SK-N-SH (cell line): ENCODE data around the gene VPS35L. TPM values are rescaled to one million over a fixed set of nuclear protein-coding genes. Genes with fewer than 3 reads are reported as not detected.

Experiments used
- CTCF ChIA-PET: fragments of 300-600, 350-600 bp; formaldehyde crosslinking; extraction: SDS; loops from one replicate; lab custom pipeline; 2021; lab: Yijun Ruan, JAX
- POLR2A ChIA-PET: fragments of 350-600 bp; sonication (Branson Sonifier 250); formaldehyde crosslinking; extraction: SDS; loops from one replicate; lab custom pipeline; 2020; ENCODE audit warnings: antibody characterized with exemption, inconsistent platforms; lab: Yijun Ruan, JAX
- DNase-seq: peaks from one replicate; pipeline ENCODE4 v3.0.0; 2012
- H2AFZ ChIP-seq: fragments of 200-600 bp; sonication (generic); 2 replicates; pipeline ENCODE4 v1.8.1; 2016; ENCODE audit warnings: antibody characterized with exemption, mild to moderate bottlenecking, low read depth
- H3F3A ChIP-seq: fragments of 200-600 bp; sonication (generic); replicated peaks from 2 replicates; pipeline ENCODE3; 2016; ENCODE audit warnings: antibody characterized with exemption, mild to moderate bottlenecking; ENCODE audit not compliant: insufficient read depth
- H3K27ac ChIP-seq, 2 experiments: fragments of 200-500 bp in 1 of 2; fragments of 200-600 bp in 1 of 2; sonication (Bioruptor generic) in 1 of 2; sonication (generic), shearing (Covaris generic) in 1 of 2; 2 replicates each; pipeline versions ENCODE4 v1.5.1 to v1.6.1; 2014 to 2016; ENCODE audit warnings: low read depth in 2 of 2, inconsistent platforms in 1 of 2, low read length in 1 of 2, mild to moderate bottlenecking in 1 of 2, mixed read lengths in 1 of 2
- H3K27me3 ChIP-seq: fragments of 200-600 bp; sonication (generic), shearing (Covaris generic); 2 replicates; pipeline ENCODE4 v1.6.1; 2016; ENCODE audit warnings: mixed run types; ENCODE audit not compliant: insufficient read depth
- H3K36me3 ChIP-seq, 2 experiments: fragments of 200-500 bp in 1 of 2; fragments of 200-600 bp in 1 of 2; sonication (Bioruptor generic) in 1 of 2; sonication (generic) in 1 of 2; replicated peaks in 1 of 2; 2 replicates each; pipeline versions ENCODE3 to v1.5.1; 2014 to 2016; ENCODE audit warnings: low read length in 1 of 2, mild to moderate bottlenecking in 1 of 2; ENCODE audit not compliant: insufficient read depth in 2 of 2, control insufficient read depth in 1 of 2
- H3K4me1 ChIP-seq, 2 experiments: fragments of 200-500 bp in 1 of 2; fragments of 200-600 bp in 1 of 2; sonication (Bioruptor generic) in 1 of 2; sonication (generic), shearing (Covaris generic) in 1 of 2; 2 replicates each; pipeline versions ENCODE4 v1.5.1 to v1.6.1; 2014 to 2016; ENCODE audit warnings: low read depth in 1 of 2, low read length in 1 of 2, mixed run types in 1 of 2; ENCODE audit not compliant: insufficient read depth in 2 of 2, control insufficient read depth in 1 of 2
- H3K4me2 ChIP-seq: fragments of 200-600 bp; sonication (generic), shearing (Covaris generic); 2 replicates; pipeline ENCODE4 v1.6.1; 2017; ENCODE audit warnings: mixed run types
- H3K4me3 ChIP-seq, 2 experiments: fragments of 200-500 bp in 1 of 2; fragments of 200-600 bp in 1 of 2; sonication (Bioruptor generic) in 1 of 2; sonication (generic), shearing (Covaris generic) in 1 of 2; 2 replicates each; pipeline versions ENCODE4 v1.5.1 to v1.8.1; 2014 to 2016; ENCODE audit warnings: low read depth in 2 of 2, inconsistent platforms in 1 of 2, low read length in 1 of 2, mild to moderate bottlenecking in 1 of 2, mixed read lengths in 1 of 2, moderate library complexity in 1 of 2
- H3K79me2 ChIP-seq: fragments of 200-600 bp; sonication (generic); 2 replicates; pipeline ENCODE4 v1.8.1; 2017; ENCODE audit warnings: mild to moderate bottlenecking; ENCODE audit not compliant: insufficient read depth
- H3K9ac ChIP-seq: fragments of 200-600 bp; sonication (generic); 2 replicates; pipeline ENCODE4 v1.6.1; 2017; ENCODE audit warnings: mixed run types
- H3K9me2 ChIP-seq: fragments of 200-600 bp; sonication (generic); 2 replicates; pipeline ENCODE4 v1.6.1; 2017; ENCODE audit warnings: mixed run types
- H3K9me3 ChIP-seq: fragments of 200-600 bp; sonication (generic); 2 replicates; pipeline ENCODE4 v1.6.1; 2017; ENCODE audit warnings: mixed run types, mild to moderate bottlenecking, moderate library complexity
- H4K20me1 ChIP-seq: fragments of 200-600 bp; sonication (generic); 2 replicates; pipeline ENCODE4 v1.6.1; 2017; ENCODE audit warnings: mild to moderate bottlenecking, mixed run types; ENCODE audit not compliant: insufficient read depth
- CHD2 ChIP-seq: fragments of 150-350 bp; IDR thresholded peaks from 2 replicates; pipeline ENCODE4 v1.6.1; 2018; ENCODE audit warnings: low read length; ENCODE audit not compliant: partially characterized antibody
- ELF1 ChIP-seq: IDR thresholded peaks from 2 replicates; pipeline ENCODE4 v1.4.0; 2012
- EP300 ChIP-seq, 2 experiments: IDR thresholded peaks; 2 replicates each; pipeline versions ENCODE4 v1.4.0 to v1.6.1; 2012; ENCODE audit warnings: borderline replicate concordance in 1 of 2, low read depth in 1 of 2, low read length in 1 of 2
- FOSL2 ChIP-seq: IDR thresholded peaks from 2 replicates; pipeline ENCODE4 v1.4.0; 2012; ENCODE audit warnings: low read depth, mild to moderate bottlenecking, moderate library complexity, borderline replicate concordance
- FOXJ3 ChIP-seq: sonication (generic); formaldehyde crosslinking; IDR thresholded peaks from 2 replicates; pipeline ENCODE4 v1.5.1; 2020; ENCODE audit warnings: mild to moderate bottlenecking, missing genetic modification reagents
- FOXM1 ChIP-seq: IDR thresholded peaks from 2 replicates; pipeline ENCODE4 v1.4.0; 2012; ENCODE audit warnings: low read depth, mild to moderate bottlenecking
- GABPA ChIP-seq: IDR thresholded peaks from 2 replicates; pipeline ENCODE4 v1.4.0; 2012; ENCODE audit warnings: low read depth, mild to moderate bottlenecking
- MAX ChIP-seq: IDR thresholded peaks from 2 replicates; pipeline ENCODE4 v1.4.0; 2012; ENCODE audit warnings: low read depth
- MXI1 ChIP-seq: IDR thresholded peaks from 2 replicates; pipeline ENCODE4 v1.6.1; 2012; ENCODE audit warnings: mild to moderate bottlenecking, low read depth, low read length, improper control_type of control experiment
- NFIC ChIP-seq: IDR thresholded peaks from 2 replicates; pipeline ENCODE4 v1.4.0; 2012; ENCODE audit warnings: borderline replicate concordance
- NRF1 ChIP-seq: IDR thresholded peaks from 2 replicates; pipeline ENCODE4 v1.6.1; 2012; ENCODE audit warnings: low read depth, mild to moderate bottlenecking, low read length
- POLR2AphosphoS5 ChIP-seq: IDR thresholded peaks from 2 replicates; pipeline ENCODE4 v1.6.1; 2012; ENCODE audit warnings: low read depth, low read length
- REST ChIP-seq: IDR thresholded peaks from 2 replicates; pipeline ENCODE4 v1.6.1; 2012; ENCODE audit warnings: mild to moderate bottlenecking, low read depth, low read length, moderate library complexity
- RFX5 ChIP-seq: IDR thresholded peaks from 2 replicates; pipeline ENCODE4 v1.6.1; 2012; ENCODE audit warnings: mild to moderate bottlenecking, improper control_type of control experiment, low read length
- RXRA ChIP-seq: IDR thresholded peaks from 2 replicates; pipeline ENCODE4 v1.4.0; 2012; ENCODE audit warnings: low read depth, mild to moderate bottlenecking, borderline replicate concordance
- SIN3A ChIP-seq: IDR thresholded peaks from 2 replicates; pipeline ENCODE4 v1.6.1; 2012; ENCODE audit warnings: low read depth, mild to moderate bottlenecking, low read length, moderate library complexity, borderline replicate concordance
- TAF1 ChIP-seq: IDR thresholded peaks from 2 replicates; pipeline ENCODE4 v1.6.1; 2012; ENCODE audit warnings: low read depth, mild to moderate bottlenecking, low read length, moderate library complexity, borderline replicate concordance
- TCF12 ChIP-seq: IDR thresholded peaks from 2 replicates; pipeline ENCODE4 v1.4.0; 2012
- TEAD4 ChIP-seq: IDR thresholded peaks from 2 replicates; pipeline ENCODE4 v1.4.0; 2012; ENCODE audit warnings: mild to moderate bottlenecking, borderline replicate concordance; ENCODE audit not compliant: insufficient read depth
- YY1 ChIP-seq: IDR thresholded peaks from 2 replicates; pipeline ENCODE4 v1.4.0; 2012; ENCODE audit warnings: low read depth, mild to moderate bottlenecking
- ZBTB33 ChIP-seq: IDR thresholded peaks from 2 replicates; pipeline ENCODE4 v1.4.0; 2012; ENCODE audit warnings: low read depth, borderline replicate concordance
- WGBS: methylation state at CpG from one replicate; pipeline ENCODE4 v1.1.6; 2017; ENCODE audit warnings: low lambda C conversion rate; 5-methylcytosine and 5-hydroxymethylcytosine counted together
- polyA plus RNA-seq, 3 experiments: library from polyadenylated mRNA; depleted of rRNA; stranded (reverse); fragments of >200 nt; gene quantifications; 2 replicates each; pipeline ENCODE4 v1.2.3, GENCODE V29; 2012
- TF ChIP-seq, protein P1 (sequence below): fragments of 200-600 bp; sonication (generic); IDR thresholded peaks from 2 replicates; pipeline ENCODE4 v1.6.1; 2017; ENCODE audit warnings: antibody characterized with exemption, mild to moderate bottlenecking, moderate library complexity
- TF ChIP-seq, protein P2 (sequence below): fragments of 150-350 bp; IDR thresholded peaks from 2 replicates; pipeline ENCODE4 v1.6.1; 2017; ENCODE audit warnings: antibody characterized with exemption, low read length, low read depth, borderline replicate concordance

The VPS35L gene
- polyA plus RNA-seq, 1 of the 3 experiments (the other 2 are of a cell fraction) = 35.3 TPM

DNA sequence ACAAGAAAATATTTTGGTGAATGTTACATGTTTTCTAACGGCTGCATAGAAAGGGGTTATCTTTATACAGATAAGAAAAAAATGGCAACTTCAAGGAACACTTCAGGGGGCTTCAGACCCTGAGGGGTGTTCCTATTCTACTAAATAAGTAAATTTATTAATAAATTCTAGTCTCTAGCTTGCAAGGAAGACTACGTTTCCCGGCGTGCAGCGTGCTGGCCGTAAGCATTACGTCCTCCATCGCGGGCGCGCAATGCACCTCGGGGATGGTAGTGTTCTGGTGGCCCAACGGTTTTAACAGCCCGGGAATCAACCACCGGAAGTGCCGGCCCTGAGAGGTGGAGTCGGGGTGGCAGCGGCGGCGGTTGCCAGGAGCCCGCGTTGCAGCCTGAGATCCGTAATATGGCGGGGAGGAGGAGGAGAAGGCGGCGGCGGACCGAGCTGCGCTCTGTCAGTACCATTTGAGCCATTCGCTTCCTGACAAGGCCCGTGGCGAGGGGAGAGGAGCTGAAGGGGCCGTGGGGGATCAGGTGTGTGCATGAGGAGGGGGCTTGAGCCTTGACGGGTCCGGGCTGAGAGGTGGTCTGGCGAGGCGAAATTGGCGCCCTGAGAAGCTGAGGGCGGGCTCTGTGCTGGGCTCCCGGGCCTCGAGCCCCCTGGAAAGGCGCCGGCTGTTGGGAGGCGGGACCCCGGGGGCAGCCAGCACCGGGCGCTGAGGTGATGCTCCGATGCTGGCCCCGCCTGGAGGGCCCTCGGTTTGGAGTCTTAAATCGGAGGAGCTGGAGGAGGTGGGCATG is 31.7 kb upstream of the VPS35L start, which contains the start of gene CCP110:
Gene CCP110, plus strand, starts transcription at position 384 of the 797 bp plus-strand sequence. CDS start 3,940 bp downstream, outside the sequence.
- peak; percentile 93 for DNase-seq
- ChIA-PET CTCF (interaction anchor here (0.8 to 2.6 kb wide), 6 partner anchors 10 to 135 kb away, joined by 3 to 14 read pairs (median 4); partner anchors contain the start of gene VPS35L), POLR2A (interaction anchor here (0.6 to 2.3 kb wide), 3 partner anchors 9 to 135 kb away, joined by 3 to 15 read pairs (median 4); partner anchors contain the start of gene VPS35L)
- Histone ChIP-seq H3K79me2 (peaks cover 65% of the 10 kb centered on the region), H3K4me3 (peak within 1 kb of the TSS; percentile 93 to 99), H3K4me1 (peaks cover 8 to 21% of the 10 kb centered on the region in 2 experiments; a peak in 3 of 4 replicates), H3K4me2 (peak within 1 kb of the TSS; percentile 87), H3K9me3 (no peaks in the 10 kb centered on the region), H2AFZ (peak within 1 kb of the TSS; percentile 92), H3K27ac (peak within 1 kb of the TSS; percentile 54 to 85), H3K9ac (peak within 1 kb of the TSS; percentile 82), H3K27me3 (no peaks in the 10 kb centered on the region), H4K20me1 (no peaks in the 10 kb centered on the region), H3K36me3 (peaks cover 8 to 11% of the 10 kb centered on the region in 2 experiments), H3F3A (peaks cover 7% of the 10 kb centered on the region), H3K9me2 (no peaks in the 10 kb centered on the region)
- 2% methylated on average over 36 of the region's 51 CpGs for WGBS
- TF ChIP-seq TAF1 = peak; percentile 70
- peak; percentile 80 for TF ChIP-seq ELF1
- TF ChIP-seq NRF1 = peak; percentile 13; the same call in 1 of the 2 replicates
- no peak for TF ChIP-seq FOSL2
- TF ChIP-seq, protein P1, sequence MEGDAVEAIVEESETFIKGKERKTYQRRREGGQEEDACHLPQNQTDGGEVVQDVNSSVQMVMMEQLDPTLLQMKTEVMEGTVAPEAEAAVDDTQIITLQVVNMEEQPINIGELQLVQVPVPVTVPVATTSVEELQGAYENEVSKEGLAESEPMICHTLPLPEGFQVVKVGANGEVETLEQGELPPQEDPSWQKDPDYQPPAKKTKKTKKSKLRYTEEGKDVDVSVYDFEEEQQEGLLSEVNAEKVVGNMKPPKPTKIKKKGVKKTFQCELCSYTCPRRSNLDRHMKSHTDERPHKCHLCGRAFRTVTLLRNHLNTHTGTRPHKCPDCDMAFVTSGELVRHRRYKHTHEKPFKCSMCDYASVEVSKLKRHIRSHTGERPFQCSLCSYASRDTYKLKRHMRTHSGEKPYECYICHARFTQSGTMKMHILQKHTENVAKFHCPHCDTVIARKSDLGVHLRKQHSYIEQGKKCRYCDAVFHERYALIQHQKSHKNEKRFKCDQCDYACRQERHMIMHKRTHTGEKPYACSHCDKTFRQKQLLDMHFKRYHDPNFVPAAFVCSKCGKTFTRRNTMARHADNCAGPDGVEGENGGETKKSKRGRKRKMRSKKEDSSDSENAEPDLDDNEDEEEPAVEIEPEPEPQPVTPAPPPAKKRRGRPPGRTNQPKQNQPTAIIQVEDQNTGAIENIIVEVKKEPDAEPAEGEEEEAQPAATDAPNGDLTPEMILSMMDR = no peak
- peak; percentile 46; the same call in 1 of the 2 replicates for TF ChIP-seq RFX5
- TF ChIP-seq EP300 (IDR thresholded peaks at IDR 0.05; ENCODE audit: borderline replicate concordance in 1 of 2, low read depth in 1 of 2, low read length in 1 of 2) = no peak
- TF ChIP-seq NFIC = no peak
- peak; percentile 37; the same call in 1 of the 2 replicates for TF ChIP-seq POLR2AphosphoS5
- TF ChIP-seq REST = no peak
- peak; percentile 76; the same call in 1 of the 2 replicates for TF ChIP-seq SIN3A
- peak; percentile 97 for TF ChIP-seq CHD2
- TF ChIP-seq RXRA = no peak
- peak; percentile 79 for TF ChIP-seq GABPA
- peak; percentile 82 for TF ChIP-seq YY1
- no peak for TF ChIP-seq FOXM1
- TF ChIP-seq TCF12 = no peak
- TF ChIP-seq MXI1 = peak; percentile 91
- peak; percentile 90 for TF ChIP-seq ZBTB33
- TF ChIP-seq, protein P2, sequence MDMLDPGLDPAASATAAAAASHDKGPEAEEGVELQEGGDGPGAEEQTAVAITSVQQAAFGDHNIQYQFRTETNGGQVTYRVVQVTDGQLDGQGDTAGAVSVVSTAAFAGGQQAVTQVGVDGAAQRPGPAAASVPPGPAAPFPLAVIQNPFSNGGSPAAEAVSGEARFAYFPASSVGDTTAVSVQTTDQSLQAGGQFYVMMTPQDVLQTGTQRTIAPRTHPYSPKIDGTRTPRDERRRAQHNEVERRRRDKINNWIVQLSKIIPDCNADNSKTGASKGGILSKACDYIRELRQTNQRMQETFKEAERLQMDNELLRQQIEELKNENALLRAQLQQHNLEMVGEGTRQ = no peak
- TF ChIP-seq TEAD4 = no peak
- peak; percentile 43; the same call in 1 of the 2 replicates for TF ChIP-seq MAX
- no peak for TF ChIP-seq FOXJ3 (CRISPR knock-in tag)
